ENCODE results near the gene THSD8.
"Not testable (repeated sequence)": the region's sequence is repeated elsewhere in the genome, so short reads cannot be mapped to it uniquely, and the experiment has no call there.

THSD8 gene

DNA sequence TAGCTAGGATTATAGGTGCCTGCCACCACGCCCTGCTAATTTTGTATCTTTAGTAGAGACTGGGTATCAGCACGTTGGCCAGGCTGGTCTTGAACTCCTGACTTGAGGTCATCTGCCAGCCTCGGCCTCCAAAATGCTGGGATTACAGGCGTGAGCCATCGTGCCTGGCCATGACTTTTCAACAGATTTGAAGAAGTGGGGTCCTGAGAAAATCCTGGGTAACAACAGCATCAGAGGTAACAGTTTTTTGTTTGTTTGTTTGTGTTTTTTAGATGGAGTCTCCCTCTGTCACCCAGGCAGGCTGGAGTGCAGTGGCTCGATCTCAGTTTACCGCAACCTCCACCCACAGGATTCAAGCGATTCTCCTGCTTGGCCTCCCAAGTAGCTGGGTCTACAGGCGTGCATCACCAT is 6.9 kb upstream of the THSD8 start:
- Histone ChIP-seq H3K79me2 (ENCODE audit: low read length) (peaks cover 54% of the 10 kb centered on the region), H3K4me3 (ENCODE audit: low read length) (peak overlapping the region; percentile 87; the same call in 1 of the 2 replicates), H3K27me3 (ENCODE audit: low read depth, low read length) (no peaks in the 10 kb centered on the region), H3K36me3 (replicated peaks; ENCODE audit: low read depth, low read length) (peaks cover 24% of the 10 kb centered on the region), H3K27ac (ENCODE audit: low read length) (peak overlapping the region; percentile 92), H3K9me3 (ENCODE audit: insufficient read depth, low read length) (no peaks in the 10 kb centered on the region), H3K4me2 (ENCODE audit: low read length) (peak overlapping the region; percentile 71), H2AFZ (ENCODE audit: low read depth, low read length) (no peak overlapping the region), H4K20me1 (ENCODE audit: insufficient read depth, low read length) (peaks cover 4% of the 10 kb centered on the region; the same call in 1 of the 2 replicates), H3K9ac (ENCODE audit: low read length) (peak overlapping the region; percentile 83), H3K4me1 (ENCODE audit: low read length) (peaks cover 36% of the 10 kb centered on the region)
- no peak for TF ChIP-seq EZH2phosphoT487 (IDR thresholded peaks at IDR 0.05; ENCODE audit: low read depth)

DNA sequence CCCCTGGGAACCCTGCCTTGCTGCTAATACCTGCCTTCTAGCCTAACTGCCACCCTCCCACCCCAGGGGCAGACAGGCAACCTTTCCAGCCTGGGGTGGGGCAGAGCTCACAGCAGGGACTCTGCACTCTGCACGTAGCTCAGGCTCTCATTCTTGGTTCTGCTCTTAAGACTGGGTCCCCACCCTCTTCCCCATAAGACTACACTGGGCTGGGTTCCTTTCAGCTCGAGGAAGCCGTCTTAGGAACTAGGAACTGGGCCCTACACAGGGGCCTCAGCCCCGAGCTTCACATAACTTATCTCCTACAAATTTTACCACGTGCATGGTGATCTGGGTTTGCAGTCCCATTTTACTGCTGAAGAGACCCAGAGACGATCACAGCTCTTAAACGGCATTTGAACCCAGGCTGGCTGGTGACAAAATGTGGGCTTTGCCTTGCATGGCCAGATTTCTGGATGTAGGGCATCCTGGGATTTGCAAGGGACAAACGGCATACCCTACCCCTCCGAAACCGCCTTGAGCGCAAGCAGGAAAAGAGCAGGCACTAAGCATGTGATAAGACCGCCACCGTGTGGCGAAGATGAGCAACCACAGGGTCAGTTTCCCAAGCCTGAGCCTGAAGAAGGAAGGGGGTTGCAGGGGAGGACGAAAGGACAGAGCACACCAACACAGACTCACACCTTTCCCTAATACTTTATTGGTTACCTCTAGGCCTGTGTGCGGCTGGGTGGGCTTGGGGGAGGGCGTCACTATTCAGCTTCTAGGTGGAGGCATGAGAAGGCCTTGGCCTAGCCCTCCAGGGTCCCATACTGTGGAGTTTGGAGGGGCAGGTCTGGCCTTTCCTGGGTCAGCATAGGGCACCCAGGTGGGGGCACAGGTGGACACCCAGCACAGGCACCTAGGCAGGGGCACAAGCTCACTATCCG is 5.5 kb upstream of the THSD8 start:
- Histone ChIP-seq H4K20me1 (ENCODE audit: insufficient read depth, low read length) (peaks cover 4% of the 10 kb centered on the region; the same call in 1 of the 2 replicates), H3K4me2 (ENCODE audit: low read length) (peak overlapping the region; percentile 71), H3K4me1 (ENCODE audit: low read length) (peaks cover 38% of the 10 kb centered on the region), H3K79me2 (ENCODE audit: low read length) (peaks cover 58% of the 10 kb centered on the region), H3K9ac (ENCODE audit: low read length) (peak overlapping the region; percentile 49), H2AFZ (ENCODE audit: low read depth, low read length) (no peak overlapping the region), H3K4me3 (ENCODE audit: low read length) (peak overlapping the region; percentile 51), H3K27ac (ENCODE audit: low read length) (peak overlapping the region; percentile 74), H3K9me3 (ENCODE audit: insufficient read depth, low read length) (no peaks in the 10 kb centered on the region), H3K36me3 (replicated peaks; ENCODE audit: low read depth, low read length) (peaks cover 32% of the 10 kb centered on the region), H3K27me3 (ENCODE audit: low read depth, low read length) (no peaks in the 10 kb centered on the region)
- no peak for TF ChIP-seq EZH2phosphoT487 (IDR thresholded peaks at IDR 0.05; ENCODE audit: low read depth)
- peak; percentile 98 for TF ChIP-seq CTCF (IDR thresholded peaks at IDR 0.05; ENCODE audit: low read depth, low read length)

GRCh38 chr19:12797141-12797587 is 4.7 kb upstream of the THSD8 start:
- H2AFZ ChIP-seq (ENCODE audit: low read depth, low read length) = no peak overlapping the region
- no peak overlapping the region for H3K27ac ChIP-seq (ENCODE audit: low read length)

DNA sequence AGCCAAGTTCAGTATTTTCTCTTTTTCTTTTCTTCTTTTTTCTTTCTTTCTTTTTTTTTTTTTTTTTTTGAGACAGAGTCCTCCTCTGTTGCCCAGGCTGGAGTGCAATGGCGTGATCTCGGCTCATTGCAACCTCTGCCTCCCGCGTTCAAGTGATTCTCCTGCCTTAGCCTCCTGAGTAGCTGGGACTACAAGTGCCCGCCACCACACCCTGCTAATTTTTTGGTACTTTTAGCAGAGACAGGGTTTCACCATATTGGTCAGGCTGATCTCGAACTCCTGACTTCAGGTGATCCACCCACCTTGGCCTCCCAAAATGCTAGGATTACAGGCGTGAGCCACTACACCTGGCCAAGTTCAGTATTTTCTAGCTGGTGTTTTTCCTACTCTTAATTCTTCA is 4.3 kb upstream of the THSD8 start:
- H3K4me1 ChIP-seq (ENCODE audit: low read length) = peaks cover 42% of the 10 kb centered on the region
- H2AFZ ChIP-seq (ENCODE audit: low read depth, low read length); H3K27ac ChIP-seq (ENCODE audit: low read length); H3K9ac ChIP-seq (ENCODE audit: low read length); H3K27me3 ChIP-seq (ENCODE audit: low read depth, low read length); H4K20me1 ChIP-seq (ENCODE audit: insufficient read depth, low read length); H3K4me2 ChIP-seq (ENCODE audit: low read length); H3K9me3 ChIP-seq (ENCODE audit: insufficient read depth, low read length); H3K4me3 ChIP-seq (ENCODE audit: low read length): not testable (repeated sequence)
- peaks cover 23% of the 10 kb centered on the region for H3K36me3 ChIP-seq (replicated peaks; ENCODE audit: low read depth, low read length)
- H3K79me2 ChIP-seq (ENCODE audit: low read length) = peaks cover 48% of the 10 kb centered on the region

More at GRCh38 chr19:12797141-12797587, 4.7 kb upstream of the THSD8 start:
- Histone ChIP-seq H3K4me1 (ENCODE audit: low read length) (peaks cover 38% of the 10 kb centered on the region), H3K4me2 (ENCODE audit: low read length) (no peak overlapping the region), H3K27me3 (ENCODE audit: low read depth, low read length) (no peaks in the 10 kb centered on the region), H3K79me2 (ENCODE audit: low read length) (peaks cover 53% of the 10 kb centered on the region), H3K36me3 (replicated peaks; ENCODE audit: low read depth, low read length) (peaks cover 28% of the 10 kb centered on the region), H4K20me1 (ENCODE audit: insufficient read depth, low read length) (peaks cover 4% of the 10 kb centered on the region; the same call in 1 of the 2 replicates), H3K4me3 (ENCODE audit: low read length) (no peak overlapping the region), H3K9me3 (ENCODE audit: insufficient read depth, low read length) (no peaks in the 10 kb centered on the region), H3K9ac (ENCODE audit: low read length) (no peak overlapping the region)
- TF ChIP-seq EZH2phosphoT487 (IDR thresholded peaks at IDR 0.05; ENCODE audit: low read depth) = no peak
- TF ChIP-seq CTCF (IDR thresholded peaks at IDR 0.05; ENCODE audit: low read depth, low read length) = no peak

Measured in OCI-LY3 (cell line).